Ishikawa (cell line): Measurements from ENCODE around the gene LMF1.

ENCODE experiments used
- CEBPB ChIP-seq: IDR thresholded peaks from 2 replicates; pipeline ENCODE4 v1.6.1; 2012
- CREB1 ChIP-seq: IDR thresholded peaks from 2 replicates; pipeline ENCODE4 v1.6.1; 2012; ENCODE audit warnings: low read depth
- EGR1 ChIP-seq: IDR thresholded peaks from 2 replicates; pipeline ENCODE4 v1.6.1; 2012
- EP300 ChIP-seq: IDR thresholded peaks from 2 replicates; pipeline ENCODE4 v1.6.1; 2012; ENCODE audit warnings: borderline replicate concordance
- FOXM1 ChIP-seq: IDR thresholded peaks from 2 replicates; pipeline ENCODE4 v1.6.1; 2012; ENCODE audit warnings: low read depth, borderline replicate concordance
- MAX ChIP-seq: IDR thresholded peaks from 2 replicates; pipeline ENCODE4 v1.6.1; 2012
- NFIC ChIP-seq: IDR thresholded peaks from 2 replicates; pipeline ENCODE4 v1.6.1; 2012
- RAD21 ChIP-seq: IDR thresholded peaks from 2 replicates; pipeline ENCODE4 v1.6.1; 2012; ENCODE audit warnings: low read depth
- REST ChIP-seq: IDR thresholded peaks from 2 replicates; pipeline ENCODE4 v1.6.1; 2012; ENCODE audit warnings: low read depth, mild to moderate bottlenecking
- TAF1 ChIP-seq: IDR thresholded peaks from 2 replicates; pipeline ENCODE4 v1.6.1; 2012; ENCODE audit warnings: low read depth, mild to moderate bottlenecking
- TCF12 ChIP-seq: IDR thresholded peaks from 2 replicates; pipeline ENCODE4 v1.6.1; 2012; ENCODE audit warnings: low read depth
- TEAD4 ChIP-seq: IDR thresholded peaks from 2 replicates; pipeline ENCODE4 v1.6.1; 2012
- USF1 ChIP-seq: IDR thresholded peaks from 2 replicates; pipeline ENCODE4 v1.6.1; 2012
- YY1 ChIP-seq: IDR thresholded peaks from 2 replicates; pipeline ENCODE4 v1.6.1; 2012; ENCODE audit warnings: low read depth
- ZBTB7A ChIP-seq: IDR thresholded peaks from 2 replicates; pipeline ENCODE4 v1.6.1; 2012; ENCODE audit warnings: low read depth

The LMF1 gene

GRCh38 chr16:923184-923583 is 47.6 kb downstream of the LMF1 start:
- TF ChIP-seq CREB1 (no peak), RAD21 (no peak), TCF12 (no peak), REST (no peak), MAX (no peak), USF1 (no peak), FOXM1 (no peak), ZBTB7A (no peak), EGR1 (no peak), TAF1 (no peak), EP300 (no peak), YY1 (no peak), NFIC (no peak), CEBPB (no peak), TEAD4 (no peak)

GRCh38 chr16:922051-922450 is 48.7 kb downstream of the LMF1 start:
- TF ChIP-seq EP300 (no peak), ZBTB7A (no peak), CEBPB (no peak), TCF12 (no peak), FOXM1 (no peak), NFIC (no peak), RAD21 (no peak), USF1 (no peak), EGR1 (no peak), TEAD4 (no peak), CREB1 (no peak), MAX (no peak), REST (no peak), TAF1 (no peak)

- TF ChIP-seq EGR1 = no peak
- no peak for TF ChIP-seq EP300
- TF ChIP-seq TEAD4 = no peak
Measured at GRCh38 chr16:921321-921905, 49.4 kb downstream of the LMF1 start.

GRCh38 chr16:920717-921116 is 50.1 kb downstream of the LMF1 start:
- TF ChIP-seq TAF1 = no peak
- TF ChIP-seq USF1 = no peak
- no peak for TF ChIP-seq CEBPB
- TF ChIP-seq EP300 = no peak
- no peak for TF ChIP-seq REST
- no peak for TF ChIP-seq TCF12
- no peak for TF ChIP-seq RAD21
- no peak for TF ChIP-seq MAX
- no peak for TF ChIP-seq YY1
- no peak for TF ChIP-seq EGR1
- no peak for TF ChIP-seq ZBTB7A
- no peak for TF ChIP-seq FOXM1
- TF ChIP-seq CREB1 = no peak
